Measurements from ENCODE around the gene MSANTD1.

- TF ChIP-seq CHD4 (IDR thresholded peaks at IDR 0.05) (no peak), ZBTB33 (IDR thresholded peaks at IDR 0.05) (no peak)
Observed at GRCh38 chr4:3223346-3223745, 25.6 kb upstream of the MSANTD1 start.
